Fibroblast of lung (primary cell): ENCODE measurements around the gene DBH.

ENCODE experiments used
- EZH2 ChIP-seq: IDR thresholded peaks from 2 replicates; pipeline ENCODE4 v1.5.1; 2012; ENCODE audit warnings: low read length, control low read depth, mild to moderate bottlenecking; ENCODE audit errors: missing control alignments
- TF ChIP-seq, protein P1 (sequence below), 2 donors: IDR thresholded peaks in 1 of 2; conservative IDR thresholded peaks in 1 of 2; 1 replicate in 1 of 2; 2 replicates in 1 of 2; pipeline ENCODE4 v1.5.1; 2011 to 2012; ENCODE audit warnings: low read length in 2 of 2, control low read depth in 1 of 2, inconsistent platforms in 1 of 2, low read depth in 1 of 2, mild to moderate bottlenecking in 1 of 2

GRCh38 chr9:133622555-133622954 is 13.6 kb upstream of the DBH start:
- TF ChIP-seq, protein P1, sequence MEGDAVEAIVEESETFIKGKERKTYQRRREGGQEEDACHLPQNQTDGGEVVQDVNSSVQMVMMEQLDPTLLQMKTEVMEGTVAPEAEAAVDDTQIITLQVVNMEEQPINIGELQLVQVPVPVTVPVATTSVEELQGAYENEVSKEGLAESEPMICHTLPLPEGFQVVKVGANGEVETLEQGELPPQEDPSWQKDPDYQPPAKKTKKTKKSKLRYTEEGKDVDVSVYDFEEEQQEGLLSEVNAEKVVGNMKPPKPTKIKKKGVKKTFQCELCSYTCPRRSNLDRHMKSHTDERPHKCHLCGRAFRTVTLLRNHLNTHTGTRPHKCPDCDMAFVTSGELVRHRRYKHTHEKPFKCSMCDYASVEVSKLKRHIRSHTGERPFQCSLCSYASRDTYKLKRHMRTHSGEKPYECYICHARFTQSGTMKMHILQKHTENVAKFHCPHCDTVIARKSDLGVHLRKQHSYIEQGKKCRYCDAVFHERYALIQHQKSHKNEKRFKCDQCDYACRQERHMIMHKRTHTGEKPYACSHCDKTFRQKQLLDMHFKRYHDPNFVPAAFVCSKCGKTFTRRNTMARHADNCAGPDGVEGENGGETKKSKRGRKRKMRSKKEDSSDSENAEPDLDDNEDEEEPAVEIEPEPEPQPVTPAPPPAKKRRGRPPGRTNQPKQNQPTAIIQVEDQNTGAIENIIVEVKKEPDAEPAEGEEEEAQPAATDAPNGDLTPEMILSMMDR (conservative IDR thresholded peaks at IDR 0.05 in 1 of 2, IDR thresholded peaks at IDR 0.05 in 1 of 2; ENCODE audit: low read depth in 1 of 2, low read length in 2 of 2) = no peak
- no peak for TF ChIP-seq EZH2
